ENCODE results near the gene TMEM140.
"Not testable (repeated sequence)": the region's sequence is repeated elsewhere in the genome, so short reads cannot be mapped to it uniquely, and the experiment has no call there.

- not testable (repeated sequence) for TF ChIP-seq CTCF, EZH2phosphoT487 (IDR thresholded peaks at IDR 0.05; ENCODE audit: low read length)
Observed at GRCh38 chr7:135170998-135171481, 23.2 kb downstream of the TMEM140 start.

Measured in MM.1S (cell line).